Amniotic epithelial cell (primary cell): Measurements from ENCODE around the gene TIMM13.
"Not testable (repeated sequence)": the region's sequence is repeated elsewhere in the genome, so short reads cannot be mapped to it uniquely, and the experiment has no call there.

Experiments
- DNase-seq: peaks from one replicate; pipeline ENCODE4 v3.0.0-alpha.2; 2010; ENCODE audit warnings: low read depth

TIMM13 gene

GRCh38 chr19:2431318-2432055 lies 4.1 kb upstream of the TIMM13 start:
- no peak for DNase-seq

DNA sequence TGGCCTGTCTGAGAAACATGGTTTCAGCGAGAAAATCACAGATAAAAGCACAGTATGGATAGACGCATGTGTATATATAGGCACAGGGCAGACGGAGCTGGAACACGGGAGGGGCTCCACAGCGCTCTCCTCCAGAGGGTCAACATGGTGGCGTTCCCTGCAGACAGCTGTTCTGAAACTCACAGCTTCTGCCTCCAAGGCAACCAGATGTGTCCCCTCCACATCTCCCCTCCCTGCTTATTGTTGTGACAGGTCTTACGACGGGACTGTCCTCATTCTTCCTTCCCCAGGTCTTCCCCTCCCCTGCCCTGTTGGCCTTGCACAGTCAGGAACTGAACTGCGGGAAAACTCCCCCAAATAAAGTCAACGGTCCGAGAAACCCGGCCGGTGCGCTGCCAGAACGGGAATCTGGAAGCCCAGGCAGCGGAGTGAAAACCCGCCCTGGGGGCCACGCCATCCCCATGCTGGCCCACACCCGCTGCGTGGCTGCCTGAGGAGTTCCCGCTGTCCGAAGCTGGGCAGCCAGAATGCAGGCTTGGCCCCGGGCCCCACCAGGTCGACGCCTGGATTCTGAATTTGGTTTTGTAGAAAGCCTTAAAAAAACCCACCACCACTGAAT lies 2.6 kb upstream of the TIMM13 start:
- DNase-seq, result no peak

DNA sequence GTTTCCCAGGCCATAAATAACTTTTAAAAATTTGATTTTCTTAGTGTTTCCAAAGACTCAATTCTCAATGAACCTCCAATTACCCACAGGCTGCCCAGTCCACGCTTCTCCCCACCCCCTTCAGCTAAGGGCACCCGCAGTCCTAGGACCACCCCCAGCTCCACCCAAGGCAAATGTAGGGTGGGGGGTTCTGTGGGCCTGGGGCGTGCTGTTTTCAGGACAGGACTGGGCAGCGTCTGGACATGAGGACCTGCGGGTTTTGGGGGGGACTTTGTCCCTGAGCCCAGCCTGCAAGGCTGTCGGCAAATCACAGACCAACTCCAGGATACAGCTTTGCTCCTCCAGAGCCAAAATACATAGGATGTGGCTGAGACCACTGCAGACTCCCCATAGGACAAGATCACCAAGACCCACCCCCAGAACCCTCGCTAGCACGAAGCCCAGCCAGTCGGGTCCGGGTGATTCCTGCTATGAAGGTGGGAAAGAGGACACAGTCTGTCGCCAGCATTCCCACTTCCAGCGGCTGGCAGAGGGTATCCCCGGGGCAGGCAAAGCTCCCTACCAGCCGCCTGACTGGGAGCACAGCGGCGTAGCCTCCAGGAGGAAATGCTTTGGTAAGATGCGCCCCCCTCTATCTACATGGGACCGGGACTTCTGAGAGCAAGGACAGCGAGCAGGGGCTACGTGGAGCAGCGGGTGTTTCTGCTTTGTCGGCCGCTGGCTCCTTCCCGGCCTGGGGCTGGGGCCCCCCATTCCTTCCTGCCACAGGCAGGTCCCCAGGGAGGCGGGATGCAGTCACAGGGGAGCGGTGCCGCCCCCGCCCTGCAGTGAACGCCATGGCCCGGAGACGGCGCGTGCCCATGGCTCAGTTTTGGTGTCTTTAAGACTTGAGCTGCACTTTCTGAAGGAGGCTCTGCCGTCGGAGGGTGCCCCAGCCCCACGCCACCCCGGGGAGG lies 1.6 kb upstream of the TIMM13 start:
- no peak for DNase-seq

GRCh38 chr19:2428321-2428690 lies 920 bp upstream of the TIMM13 start:
- DNase-seq, result no peak

DNA sequence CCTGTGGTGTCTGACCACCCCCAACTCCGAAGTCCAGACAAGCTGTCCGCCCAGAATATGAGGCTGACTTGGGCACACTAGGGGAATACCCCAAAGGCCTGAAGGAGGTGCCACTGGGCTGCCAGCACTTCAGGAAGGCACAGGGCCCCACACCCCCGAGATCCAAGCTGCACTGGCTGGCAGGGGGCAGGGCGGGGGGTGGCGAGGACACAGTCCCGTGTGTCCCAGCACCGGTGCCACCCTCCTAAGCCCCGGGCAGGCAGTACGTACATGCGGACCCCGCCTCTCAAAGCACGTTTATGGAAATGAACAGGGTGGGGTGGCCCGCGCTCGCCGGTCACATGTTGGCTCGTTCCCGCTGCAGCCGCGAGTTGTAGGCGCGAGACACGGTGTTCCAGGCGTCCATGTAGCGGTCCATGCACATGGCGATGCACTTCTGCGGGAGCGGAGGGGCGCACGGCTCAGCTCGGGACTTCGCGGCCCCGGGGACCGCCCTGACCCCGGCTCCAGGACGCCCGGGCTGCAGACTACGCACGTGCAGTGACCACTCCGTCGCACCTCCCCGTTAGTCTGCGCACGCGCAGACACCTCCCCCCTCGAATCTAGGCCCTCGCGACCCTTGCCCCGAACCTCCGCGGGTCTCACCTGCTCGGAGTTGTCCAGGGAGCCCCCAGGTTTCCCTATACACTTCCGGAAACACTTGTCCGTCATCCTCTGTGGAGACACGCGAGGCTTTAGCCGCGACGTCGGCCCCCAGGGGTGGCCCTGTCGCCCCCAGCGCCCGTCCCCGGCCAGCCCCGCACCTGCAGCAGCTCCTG lies 566 bp downstream of the TIMM13 start:
- DNase-seq, result no peak

DNA sequence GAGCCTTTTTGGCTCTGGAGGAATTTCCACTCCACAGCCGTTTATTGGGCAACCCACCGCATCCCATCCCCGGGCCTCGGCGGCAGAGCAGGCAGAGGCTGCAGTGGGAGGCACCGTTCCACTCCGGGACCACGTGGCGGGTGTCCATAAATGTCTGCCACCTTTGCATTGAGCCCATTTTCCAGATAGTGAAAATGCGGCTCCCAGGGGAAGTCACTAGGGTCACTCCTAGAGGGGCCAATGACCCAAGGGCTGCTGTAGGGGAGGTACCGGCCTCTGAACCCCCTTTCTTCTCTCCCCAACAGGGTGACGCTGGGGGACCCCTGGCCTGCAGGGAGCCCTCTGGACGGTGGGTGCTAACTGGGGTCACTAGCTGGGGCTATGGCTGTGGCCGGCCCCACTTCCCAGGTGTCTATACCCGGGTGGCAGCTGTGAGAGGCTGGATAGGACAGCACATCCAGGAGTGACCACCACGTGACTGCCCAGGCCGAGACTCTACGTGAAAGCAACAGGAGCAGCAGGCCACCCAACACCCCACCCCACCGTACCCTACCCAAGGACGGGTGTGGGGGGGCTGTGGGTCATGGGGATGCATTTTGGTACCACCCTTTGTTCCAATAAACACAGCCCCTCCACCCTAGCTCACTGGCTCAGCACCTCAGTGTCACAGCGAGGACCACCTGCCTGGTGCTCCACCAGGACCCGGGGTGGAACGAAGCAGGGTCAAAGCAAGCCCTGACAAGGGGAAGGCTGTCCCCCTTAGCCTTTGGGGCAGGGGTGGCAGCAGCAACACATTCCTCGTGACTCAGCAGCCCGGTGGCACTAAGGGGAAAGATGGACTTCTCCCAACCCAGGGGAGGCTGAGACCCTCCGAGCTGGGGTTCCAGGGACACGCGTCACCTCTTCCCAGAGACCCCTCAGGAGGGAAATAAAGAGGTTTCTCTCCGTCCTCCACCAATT lies 1.5 kb downstream of the TIMM13 start:
- no peak for DNase-seq

GRCh38 chr19:2424686-2425621 lies 2.4 kb downstream of the TIMM13 start:
- peak; percentile 70 for DNase-seq

DNA sequence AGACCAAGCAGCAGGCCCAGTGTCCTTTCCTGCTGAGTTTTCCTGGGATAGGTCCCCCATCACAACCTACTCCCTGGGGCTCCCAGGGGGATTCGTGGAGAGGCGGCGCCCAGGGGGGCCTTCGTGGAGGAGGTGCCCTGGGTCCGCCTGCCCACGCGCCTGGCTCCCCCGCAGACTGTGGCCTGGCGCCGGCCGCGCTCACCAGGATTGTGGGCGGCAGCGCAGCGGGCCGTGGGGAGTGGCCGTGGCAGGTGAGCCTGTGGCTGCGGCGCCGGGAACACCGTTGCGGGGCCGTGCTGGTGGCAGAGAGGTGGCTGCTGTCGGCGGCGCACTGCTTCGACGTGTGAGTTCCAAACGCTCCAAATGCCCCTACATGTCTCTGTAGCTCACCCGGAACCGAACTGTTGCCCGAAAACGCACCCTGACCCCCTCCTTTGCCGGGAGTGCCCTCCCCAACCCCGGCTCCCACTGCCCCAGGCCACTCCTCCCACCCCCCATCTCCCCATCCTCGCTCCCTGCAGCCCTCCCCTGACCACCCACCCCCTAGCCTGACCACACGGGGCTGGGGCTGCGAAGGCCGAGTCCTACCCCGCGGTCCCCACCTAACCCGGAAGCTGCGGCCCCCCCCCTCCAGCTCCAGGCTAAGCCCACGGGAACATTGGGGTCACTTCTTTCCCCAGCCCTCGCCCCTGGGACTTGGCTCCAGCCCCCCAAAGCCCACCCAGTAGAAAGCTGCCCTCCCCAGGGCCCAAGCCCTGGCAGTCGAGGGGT lies 3.3 kb downstream of the TIMM13 start:
- no peak for DNase-seq

DNA sequence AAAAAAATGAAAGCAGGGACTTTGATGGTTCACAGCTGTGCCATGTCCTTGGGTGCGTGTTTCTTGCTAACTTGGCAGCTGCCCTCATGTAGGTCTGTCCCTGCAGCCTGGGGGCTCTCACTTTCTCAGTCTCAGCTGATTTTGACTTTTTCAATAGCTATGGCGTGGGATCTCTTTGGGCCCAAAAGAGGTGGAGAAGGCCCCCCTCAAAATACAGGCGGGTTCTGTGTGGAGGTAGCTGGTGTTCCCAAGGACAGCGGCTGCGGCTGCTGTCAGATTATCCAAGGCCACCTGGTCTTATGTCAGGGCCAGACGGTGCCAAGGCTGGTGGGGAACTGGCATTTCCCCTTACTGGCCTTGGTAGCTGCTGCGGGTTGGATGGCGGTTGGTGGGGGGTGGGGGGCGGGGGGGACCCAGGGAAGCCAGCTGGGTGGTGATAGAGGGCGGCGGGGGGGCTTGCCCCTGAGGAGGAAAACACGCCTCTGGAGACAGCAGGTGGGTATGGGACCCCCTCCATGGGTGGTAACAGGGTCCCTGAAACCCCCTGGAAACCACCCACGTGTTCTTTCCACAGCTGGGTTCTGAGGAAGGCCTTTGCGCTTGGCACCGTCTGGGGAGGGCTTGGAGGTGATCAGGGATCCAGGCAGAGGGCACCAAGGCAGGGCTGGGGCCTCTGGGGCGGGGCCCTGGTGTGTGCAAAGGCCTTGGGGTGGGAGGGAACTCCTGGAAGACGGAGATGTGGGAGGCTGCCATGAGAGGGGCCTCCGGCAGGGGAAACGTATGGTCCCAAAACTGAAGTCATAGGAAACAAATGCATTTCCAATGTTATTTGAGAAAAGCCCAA lies 4.1 kb downstream of the TIMM13 start:
- no peak for DNase-seq

DNA sequence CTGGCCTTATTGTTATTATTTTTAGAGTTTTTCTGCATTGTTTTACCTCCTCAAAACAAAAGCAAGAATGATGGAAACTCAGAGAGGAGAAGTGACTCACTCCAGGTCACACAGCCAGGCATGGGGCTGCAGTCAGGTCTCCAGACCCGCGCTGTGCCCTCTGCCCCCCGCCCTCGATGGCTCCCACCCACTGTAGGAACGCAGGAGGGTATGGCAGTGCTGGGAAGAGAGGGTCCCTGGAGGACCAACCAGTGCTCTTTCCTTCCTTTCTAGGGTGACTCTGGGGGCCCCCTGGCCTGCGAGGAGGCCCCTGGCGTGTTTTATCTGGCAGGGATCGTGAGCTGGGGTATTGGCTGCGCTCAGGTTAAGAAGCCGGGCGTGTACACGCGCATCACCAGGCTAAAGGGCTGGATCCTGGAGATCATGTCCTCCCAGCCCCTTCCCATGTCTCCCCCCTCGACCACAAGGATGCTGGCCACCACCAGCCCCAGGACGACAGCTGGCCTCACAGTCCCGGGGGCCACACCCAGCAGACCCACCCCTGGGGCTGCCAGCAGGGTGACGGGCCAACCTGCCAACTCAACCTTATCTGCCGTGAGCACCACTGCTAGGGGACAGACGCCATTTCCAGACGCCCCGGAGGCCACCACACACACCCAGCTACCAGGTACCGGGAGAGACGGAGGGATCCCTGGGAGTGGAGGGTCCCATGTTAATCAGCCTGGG lies 5.6 kb downstream of the TIMM13 start:
- no peak for DNase-seq

- DNase-seq, result no peak
Observed at GRCh38 chr19:2420490-2420889, 6.9 kb downstream of the TIMM13 start.

GRCh38 chr19:2419754-2420153 lies 7.6 kb downstream of the TIMM13 start:
- no peak for DNase-seq

DNA sequence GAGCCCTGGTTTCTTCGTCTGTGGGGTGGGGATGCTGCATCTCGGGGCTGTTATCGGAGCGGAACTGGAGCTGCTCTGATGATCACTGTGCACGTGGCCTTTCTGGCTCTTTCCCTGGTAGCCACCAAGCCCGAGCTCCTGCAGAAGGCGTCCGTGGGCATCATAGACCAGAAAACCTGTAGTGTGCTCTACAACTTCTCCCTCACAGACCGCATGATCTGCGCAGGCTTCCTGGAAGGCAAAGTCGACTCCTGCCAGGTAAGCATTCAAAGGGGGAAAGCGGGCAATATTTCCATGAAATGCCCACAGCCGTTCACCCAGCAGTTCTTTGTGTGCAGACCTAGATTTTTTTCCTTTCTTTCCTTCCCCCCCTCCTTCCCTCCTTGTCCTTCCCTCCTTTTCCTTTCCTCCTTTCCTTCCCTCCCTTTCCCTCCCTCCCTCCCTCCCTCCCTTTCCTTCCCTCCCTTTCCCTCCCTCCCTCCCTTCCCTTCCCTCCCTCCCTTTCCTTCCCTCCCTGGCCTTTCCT lies 9.4 kb downstream of the TIMM13 start:
- no peak for DNase-seq

DNA sequence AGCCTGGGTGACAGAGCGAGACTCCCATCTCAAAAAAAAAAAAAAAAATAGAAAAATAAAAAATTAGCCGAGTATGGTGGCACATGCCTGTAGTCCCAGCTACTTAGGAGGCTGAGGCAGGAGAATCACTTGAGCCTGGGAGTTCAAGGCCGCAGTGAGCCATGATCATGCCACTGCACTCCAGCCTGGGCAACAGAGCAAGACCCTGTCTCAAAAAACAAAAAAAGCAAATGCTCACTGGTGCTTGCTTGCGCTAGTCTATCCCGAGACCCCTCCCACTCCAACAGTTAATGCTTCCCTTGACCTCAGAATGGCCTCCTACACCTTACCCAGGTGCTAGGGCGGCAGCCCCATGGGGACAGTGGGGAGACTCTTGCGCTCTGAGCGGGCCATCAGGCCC lies 9.9 kb downstream of the TIMM13 start:
- DNase-seq, result not testable (repeated sequence)

DNA sequence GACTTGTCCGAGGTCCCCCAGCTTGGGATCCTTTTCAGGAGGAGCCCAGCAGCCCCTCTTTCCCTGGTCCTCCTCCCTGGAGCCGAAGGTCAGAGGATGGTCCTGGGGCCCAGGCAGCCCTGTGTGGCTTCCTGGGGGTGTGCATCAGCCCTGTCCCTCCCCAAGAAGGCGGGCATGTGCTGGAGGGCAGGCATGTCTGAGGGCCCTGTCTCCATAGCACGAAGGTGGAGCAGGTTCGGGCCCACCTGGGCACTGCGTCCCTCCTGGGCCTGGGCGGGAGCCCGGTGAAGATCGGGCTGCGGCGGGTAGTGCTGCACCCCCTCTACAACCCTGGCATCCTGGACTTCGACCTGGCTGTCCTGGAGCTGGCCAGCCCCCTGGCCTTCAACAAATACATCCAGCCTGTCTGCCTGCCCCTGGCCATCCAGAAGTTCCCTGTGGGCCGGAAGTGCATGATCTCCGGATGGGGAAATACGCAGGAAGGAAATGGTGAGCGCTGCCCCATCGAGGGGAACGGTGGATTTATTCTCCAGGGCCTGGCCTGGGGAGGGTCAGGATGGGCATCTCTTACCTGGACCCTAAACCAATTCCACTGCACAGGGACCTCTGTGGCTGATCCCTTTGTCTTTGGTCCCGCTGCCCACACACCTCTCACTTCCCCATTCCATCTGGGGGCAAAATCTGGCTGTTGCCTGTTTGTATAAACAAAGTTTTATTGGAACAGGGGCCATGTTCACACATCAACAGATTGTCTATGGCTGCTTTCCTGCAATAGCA lies 10.9 kb downstream of the TIMM13 start:
- no peak for DNase-seq

DNA sequence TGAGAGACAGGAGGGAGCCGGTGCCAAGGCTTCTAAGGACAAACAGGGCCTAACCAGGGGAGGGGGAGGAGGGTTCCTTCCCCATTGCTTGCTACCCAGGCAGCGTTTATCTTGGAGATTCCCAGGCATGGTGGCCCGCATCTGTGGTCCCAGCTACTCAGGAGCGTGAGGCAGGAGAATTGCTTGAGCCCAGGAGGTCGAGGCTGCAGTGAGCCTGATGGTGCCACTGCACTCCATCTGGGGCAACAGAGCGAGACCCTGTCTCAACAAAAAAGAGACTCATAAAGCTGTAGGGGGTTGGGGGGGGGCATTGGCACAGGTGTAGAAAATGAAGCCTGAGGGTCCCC lies 11.4 kb downstream of the TIMM13 start:
- no peak for DNase-seq
